Keratinocyte (primary cell): Measurements from ENCODE around the gene BTBD3. TPM values are rescaled to one million over a fixed set of nuclear protein-coding genes. Genes with fewer than 3 reads are reported as not detected.

ENCODE experiments used
- DNase-seq: peaks from one replicate; pipeline ENCODE4 v3.0.0-alpha.2; 2011; ENCODE audit warnings: low read depth, missing footprints, low spot score
- FAIRE-seq: peaks from 2 replicates; lab custom pipeline; 2011; peaks lifted over from hg19 to GRCh38; lab: Jason Lieb, UNC
- H2AFZ ChIP-seq: 2 replicates; pipeline ENCODE4 v1.6.0; 2012; ENCODE audit warnings: low read length, control low read depth, inconsistent platforms; ENCODE audit not compliant: control insufficient read depth
- H3K27ac ChIP-seq: 2 replicates; pipeline ENCODE4 v1.5.1; 2011; ENCODE audit warnings: low read length; ENCODE audit not compliant: control insufficient read depth, insufficient read depth
- H3K27me3 ChIP-seq: 3 replicates; pipeline ENCODE4 v1.6.0; 2011; ENCODE audit warnings: low read length; ENCODE audit not compliant: control insufficient read depth, insufficient read depth; ENCODE audit errors: extremely low read depth
- H3K36me3 ChIP-seq, 2 experiments: 2 replicates in 1 of 2; 3 replicates in 1 of 2; pipeline ENCODE4 v1.5.1; 2011; ENCODE audit warnings: low read length in 2 of 2, mild to moderate bottlenecking in 1 of 2; ENCODE audit not compliant: control insufficient read depth in 2 of 2, insufficient read depth in 2 of 2; ENCODE audit errors: extremely low read depth in 1 of 2
- H3K4me1 ChIP-seq: 3 replicates; pipeline ENCODE4 v1.5.1; 2011; ENCODE audit warnings: low read length; ENCODE audit not compliant: control insufficient read depth, insufficient read depth; ENCODE audit errors: extremely low read depth
- H3K4me2 ChIP-seq: 3 replicates; pipeline ENCODE4 v1.6.0; 2011; ENCODE audit warnings: low read depth, low read length; ENCODE audit not compliant: control insufficient read depth, insufficient read depth; ENCODE audit errors: extremely low read depth
- H3K4me3 ChIP-seq, 3 experiments: fragments of 200-600 bp in 1 of 3; sonication (generic) in 1 of 3; 2 replicates in 2 of 3; 3 replicates in 1 of 3; pipeline ENCODE4 v1.5.1; 2011 to 2016; ENCODE audit warnings: low read length in 3 of 3, mild to moderate bottlenecking in 3 of 3, control low read depth in 2 of 3, inconsistent platforms in 1 of 3, low read depth in 1 of 3, mixed read lengths in 1 of 3, mixed run types in 1 of 3, moderate library complexity in 1 of 3; ENCODE audit not compliant: control insufficient read depth in 2 of 3, insufficient read depth in 2 of 3; ENCODE audit errors: extremely low read depth in 1 of 3
- H3K79me2 ChIP-seq: 2 replicates; pipeline ENCODE4 v1.6.0; 2012; ENCODE audit warnings: low read length; ENCODE audit not compliant: control insufficient read depth, insufficient read depth
- H3K9ac ChIP-seq: 3 replicates; pipeline ENCODE4 v1.6.0; 2011; ENCODE audit warnings: low read length; ENCODE audit not compliant: control insufficient read depth, insufficient read depth; ENCODE audit errors: extremely low read depth
- H3K9me1 ChIP-seq: 3 replicates; pipeline ENCODE4 v1.6.0; 2011; ENCODE audit warnings: low read length; ENCODE audit not compliant: control insufficient read depth, insufficient read depth; ENCODE audit errors: extremely low read depth
- H3K9me3 ChIP-seq: 2 replicates; pipeline ENCODE4 v1.5.1; 2012; ENCODE audit warnings: low read depth, low read length; ENCODE audit not compliant: control insufficient read depth
- H4K20me1 ChIP-seq: 3 replicates; pipeline ENCODE4 v1.6.0; 2011; ENCODE audit warnings: low read length; ENCODE audit not compliant: control insufficient read depth, insufficient read depth; ENCODE audit errors: extremely low read depth
- CTCF ChIP-seq, 3 experiments: IDR thresholded peaks in 1 of 3; conservative IDR thresholded peaks in 1 of 3; optimal IDR thresholded peaks in 1 of 3; 2 replicates in 2 of 3; 3 replicates in 1 of 3; pipeline versions ENCODE3 to v1.5.1; 2011; ENCODE audit warnings: low read length in 3 of 3, mild to moderate bottlenecking in 3 of 3, moderate library complexity in 2 of 3, control low read depth in 1 of 3, inconsistent platforms in 1 of 3; ENCODE audit not compliant: insufficient read depth in 2 of 3; ENCODE audit errors: extremely low read depth in 1 of 3
- EZH2 ChIP-seq: IDR thresholded peaks from one replicate; pipeline ENCODE4 v1.6.1; 2012; ENCODE audit warnings: inconsistent platforms, mild to moderate bottlenecking, low read length, moderate library complexity
- dilution Hi-C: fragments of 300-500 bp; cut with MboI; formaldehyde crosslinking; loops from one replicate; pipeline ENCODE4 v1.7.0; 2020; ENCODE audit warnings: low sequenced_read_pairs; ENCODE audit not compliant: extremely low pct_ligation_motif_present
- polyA plus RNA-seq, 5 experiments: library from polyadenylated mRNA; depleted of rRNA in 3 of 5; stranded (reverse) in 3 of 5; stranded (forward) in 1 of 5; unstranded in 1 of 5; fragments of >200 nt; gene quantifications; 1 replicate in 1 of 5; 2 replicates in 3 of 5; 3 replicates in 1 of 5; pipeline versions ENCODE4 v1.2.1 to v1.2.3, GENCODE V29; 2011 to 2012; ENCODE audit warnings: missing spikeins in 2 of 5, low read depth in 1 of 5, low replicate concordance in 1 of 5

Gene BTBD3
- polyA plus RNA-seq, 1 donor (not counting 4 experiments of a cell fraction or from before 2014, with no cell fraction given): 29.5 TPM

GRCh38 chr20:11966186-11966585 is 48.5 kb downstream of the BTBD3 start:
- dilution Hi-C loops: no loop called here
- no peak for DNase-seq
- H3K79me2 ChIP-seq: no peaks in the 10 kb centered on the region
- H3K27ac ChIP-seq: no peak overlapping the region
- no peak overlapping the region for H2AFZ ChIP-seq
- H3K9me3 ChIP-seq: no peaks in the 10 kb centered on the region
- H4K20me1 ChIP-seq: no peaks in the 10 kb centered on the region
- no peak for TF ChIP-seq CTCF (optimal IDR thresholded peaks at IDR 0.05 in 1 of 3, IDR thresholded peaks at IDR 0.05 in 1 of 3, conservative IDR thresholded peaks at IDR 0.05 in 1 of 3; ENCODE audit: extremely low read depth in 1 of 3, insufficient read depth in 2 of 3, low read length in 3 of 3)
- H3K4me2 ChIP-seq: no peak overlapping the region
- H3K27me3 ChIP-seq: no peaks in the 10 kb centered on the region
- no peak overlapping the region for H3K9ac ChIP-seq
- no peak overlapping the region for H3K4me3 ChIP-seq
- H3K9me1 ChIP-seq: no peaks in the 10 kb centered on the region
- H3K36me3 ChIP-seq: no peaks in the 10 kb centered on the region
- H3K4me1 ChIP-seq: no peaks in the 10 kb centered on the region
- no peak for FAIRE-seq

- dilution Hi-C loops: no loop called here
- H3K4me1 ChIP-seq: no peaks in the 10 kb centered on the region
- TF ChIP-seq CTCF (optimal IDR thresholded peaks at IDR 0.05 in 1 of 3, IDR thresholded peaks at IDR 0.05 in 1 of 3, conservative IDR thresholded peaks at IDR 0.05 in 1 of 3; ENCODE audit: extremely low read depth in 1 of 3, insufficient read depth in 2 of 3, low read length in 3 of 3) (no peak), EZH2 (no peak)
- no peaks in the 10 kb centered on the region for H3K27me3 ChIP-seq
- H3K4me3 ChIP-seq: no peak overlapping the region
- no peaks in the 10 kb centered on the region for H3K9me1 ChIP-seq
- no peak overlapping the region for H3K9ac ChIP-seq
- H3K79me2 ChIP-seq: no peaks in the 10 kb centered on the region
- no peak overlapping the region for H3K4me2 ChIP-seq
- H2AFZ ChIP-seq: no peak overlapping the region
- DNase-seq: no peak
- H3K27ac ChIP-seq: no peak overlapping the region
- H3K9me3 ChIP-seq: no peaks in the 10 kb centered on the region
- H4K20me1 ChIP-seq: no peaks in the 10 kb centered on the region
- no peaks in the 10 kb centered on the region for H3K36me3 ChIP-seq
- no peak for FAIRE-seq
These were observed 52.6 kb downstream of the BTBD3 start for GRCh38 chr20:11970243-11970836.
